Stomach (tissue), 4 donors: ENCODE results near the gene TIE1.

ENCODE experiments used
- CTCF ChIP-seq, 7 experiments: fragments of 450-650 bp in 4 of 7; fragments of 200-600 bp in 3 of 7; sonication (generic) in 3 of 7; IDR thresholded peaks; one replicate each; pipeline ENCODE4 v1.5.1; 2016 to 2019; ENCODE audit warnings: antibody characterized with exemption in 7 of 7, control low read depth in 2 of 7, mild to moderate bottlenecking in 1 of 7
- POLR2A ChIP-seq, 4 donors: fragments of 450-650 bp; IDR thresholded peaks; one replicate each; pipeline ENCODE4 v1.6.1; 2016; ENCODE audit warnings: antibody characterized with exemption in 4 of 4, control low read depth in 2 of 4, mild to moderate bottlenecking in 1 of 4, moderate library complexity in 1 of 4
- POLR2AphosphoS5 ChIP-seq, 3 donors: sonication (generic); formaldehyde crosslinking; IDR thresholded peaks; one replicate each; pipeline ENCODE4 v1.6.1; 2016; ENCODE audit warnings: antibody characterized with exemption in 3 of 3

GRCh38 chr1:43286533-43286932 lies 14.2 kb upstream of the TIE1 start:
- TF ChIP-seq POLR2AphosphoS5 (IDR thresholded peaks at IDR 0.05), result no peak
- no peak for TF ChIP-seq POLR2A (IDR thresholded peaks at IDR 0.05)
- no peak for TF ChIP-seq CTCF (IDR thresholded peaks at IDR 0.05)
